MM.1S (cell line): ENCODE results near the gene MBP.

Experiments used
- DNase-seq: peaks from one replicate; pipeline ENCODE4 v3.0.0-alpha.2; 2015
- H2AFZ ChIP-seq: fragments of 300-600 bp; sonication (generic); 2 replicates; pipeline ENCODE4 v1.6.0; 2016; ENCODE audit warnings: antibody characterized with exemption, low read length
- H3F3A ChIP-seq: fragments of 300-600 bp; sonication (generic); 2 replicates; pipeline ENCODE4 v1.6.1; 2016; ENCODE audit warnings: mild to moderate bottlenecking, antibody characterized with exemption, low read length, moderate library complexity, mixed read lengths; ENCODE audit not compliant: insufficient read depth
- H3K27ac ChIP-seq: fragments of 300-600 bp; sonication (generic); 2 replicates; pipeline ENCODE4 v1.5.1; 2016; ENCODE audit warnings: mild to moderate bottlenecking, low read length
- H3K27me3 ChIP-seq: fragments of 300-600 bp; sonication (generic); replicated peaks from 2 replicates; pipeline ENCODE4 v1.6.0; 2016; ENCODE audit warnings: low read length; ENCODE audit not compliant: insufficient read depth
- H3K36me3 ChIP-seq: fragments of 300-600 bp; sonication (generic); replicated peaks from 2 replicates; pipeline ENCODE4 v1.6.1; 2016; ENCODE audit warnings: mild to moderate bottlenecking, low read length, mixed read lengths; ENCODE audit not compliant: insufficient read depth
- H3K4me1 ChIP-seq: fragments of 300-600 bp; sonication (generic); 2 replicates; pipeline ENCODE4 v1.6.1; 2016; ENCODE audit warnings: low read length, mixed read lengths
- H3K4me2 ChIP-seq: fragments of 300-600 bp; sonication (generic); 2 replicates; pipeline ENCODE4 v1.6.0; 2016; ENCODE audit warnings: low read depth, low read length
- H3K4me3 ChIP-seq: fragments of 300-600 bp; sonication (generic); 2 replicates; pipeline ENCODE4 v1.5.1; 2016; ENCODE audit warnings: low read length, mixed read lengths
- H3K79me2 ChIP-seq: fragments of 300-600 bp; sonication (generic); 2 replicates; pipeline ENCODE4 v1.6.1; 2016; ENCODE audit warnings: mixed run types, low read length, mixed read lengths
- H3K9ac ChIP-seq: fragments of 300-600 bp; sonication (generic); 2 replicates; pipeline ENCODE4 v1.6.1; 2016; ENCODE audit warnings: low read length, mixed read lengths
- H3K9me2 ChIP-seq: fragments of 300-600 bp; sonication (generic); replicated peaks from 2 replicates; pipeline ENCODE4 v1.6.1; 2016; ENCODE audit warnings: mild to moderate bottlenecking, low read length, mixed read lengths; ENCODE audit not compliant: insufficient read depth
- H3K9me3 ChIP-seq: fragments of 300-600 bp; sonication (generic); replicated peaks from 2 replicates; pipeline ENCODE4 v1.6.1; 2016; ENCODE audit warnings: mild to moderate bottlenecking, low read length, mixed read lengths; ENCODE audit not compliant: insufficient read depth
- H4K20me1 ChIP-seq: fragments of 300-600 bp; sonication (generic); 2 replicates; pipeline ENCODE4 v1.6.1; 2016; ENCODE audit warnings: mild to moderate bottlenecking, low read length, moderate library complexity, mixed read lengths; ENCODE audit not compliant: insufficient read depth
- CTCF ChIP-seq: fragments of 300-600 bp; sonication (generic); IDR thresholded peaks from 2 replicates; pipeline ENCODE4 v1.5.1; 2016; ENCODE audit warnings: antibody characterized with exemption, low read length, mixed read lengths
- EZH2 ChIP-seq: fragments of 300-600 bp; sonication (generic); optimal IDR thresholded peaks from 2 replicates; pipeline ENCODE3; 2017; ENCODE audit warnings: low read depth, mild to moderate bottlenecking, antibody characterized with exemption, low read length, mixed read lengths
- EZH2phosphoT487 ChIP-seq: fragments of 300-600 bp; sonication (generic); IDR thresholded peaks from 2 replicates; pipeline ENCODE4 v1.6.1; 2018; ENCODE audit warnings: antibody characterized with exemption, low read length

MBP gene

GRCh38 chr18:77066689-77067088, 65.9 kb downstream of the MBP start:
- Histone ChIP-seq H3K4me2 (no peak overlapping the region), H3F3A (peaks cover 17% of the 10 kb centered on the region), H3K9me2 (no peaks in the 10 kb centered on the region), H3K27ac (no peak overlapping the region), H3K79me2 (no peaks in the 10 kb centered on the region), H4K20me1 (no peaks in the 10 kb centered on the region), H3K4me3 (no peak overlapping the region), H3K9me3 (no peaks in the 10 kb centered on the region), H3K9ac (no peak overlapping the region), H3K27me3 (no peaks in the 10 kb centered on the region), H3K4me1 (peaks cover 41% of the 10 kb centered on the region), H2AFZ (no peak overlapping the region), H3K36me3 (no peaks in the 10 kb centered on the region)
- DNase-seq: no peak
- TF ChIP-seq EZH2phosphoT487 (no peak), EZH2 (no peak), CTCF (no peak)

GRCh38 chr18:77066101-77066500, 66.5 kb downstream of the MBP start:
- peaks cover 22% of the 10 kb centered on the region for H3F3A ChIP-seq
- H3K27ac ChIP-seq: peak overlapping the region; percentile 60; the same call in 1 of the 2 replicates
- H3K4me3 ChIP-seq: no peak overlapping the region
- no peaks in the 10 kb centered on the region for H3K27me3 ChIP-seq
- TF ChIP-seq CTCF (no peak), EZH2phosphoT487 (no peak), EZH2 (no peak)
- peaks cover 46% of the 10 kb centered on the region for H3K4me1 ChIP-seq
- no peaks in the 10 kb centered on the region for H4K20me1 ChIP-seq
- no peaks in the 10 kb centered on the region for H3K36me3 ChIP-seq
- H3K9me3 ChIP-seq: no peaks in the 10 kb centered on the region
- no peaks in the 10 kb centered on the region for H3K9me2 ChIP-seq
- no peak overlapping the region for H3K9ac ChIP-seq
- H3K79me2 ChIP-seq: no peaks in the 10 kb centered on the region
- no peak overlapping the region for H3K4me2 ChIP-seq
- no peak for DNase-seq
- no peak overlapping the region for H2AFZ ChIP-seq

- Histone ChIP-seq H3K4me1 (peaks cover 50% of the 10 kb centered on the region), H4K20me1 (no peaks in the 10 kb centered on the region), H3K9me2 (no peaks in the 10 kb centered on the region), H3F3A (peaks cover 22% of the 10 kb centered on the region), H3K27ac (peak overlapping the region; percentile 60; the same call in 1 of the 2 replicates), H3K27me3 (no peaks in the 10 kb centered on the region), H3K79me2 (no peaks in the 10 kb centered on the region), H3K4me3 (no peak overlapping the region), H3K9me3 (no peaks in the 10 kb centered on the region), H3K9ac (no peak overlapping the region), H3K4me2 (peak overlapping the region; percentile 16; the same call in 1 of the 2 replicates), H2AFZ (no peak overlapping the region), H3K36me3 (no peaks in the 10 kb centered on the region)
- peak; percentile 18 for DNase-seq
- TF ChIP-seq EZH2phosphoT487 (no peak), EZH2 (no peak), CTCF (no peak)
Measured at GRCh38 chr18:77065221-77065981, 67.2 kb downstream of the MBP start.
